ENCODE measurements around the gene MKI67.
A peak's percentile ranks its signal among the peaks of the same experiment; 100 is the strongest.
"Not testable (repeated sequence)": the region's sequence is repeated elsewhere in the genome, so short reads cannot be mapped to it uniquely, and the experiment has no call there.

Gene MKI67

GRCh38 chr10:128113026-128113425 lies 13.2 kb downstream of the MKI67 start:
- no peak for DNase-seq (ENCODE audit: insufficient read length, low spot score)

GRCh38 chr10:128111696-128112095 lies 14.5 kb downstream of the MKI67 start:
- DNase-seq (ENCODE audit: insufficient read length, low spot score) (no peak), FAIRE-seq (no peak)

More at GRCh38 chr10:128113026-128113425, 13.2 kb downstream of the MKI67 start:
- FAIRE-seq = no peak

GRCh38 chr10:128110339-128110738 lies 15.9 kb downstream of the MKI67 start:
- no peak for DNase-seq (ENCODE audit: insufficient read length, low spot score)

GRCh38 chr10:128109707-128110106 lies 16.5 kb downstream of the MKI67 start:
- no peak for DNase-seq (ENCODE audit: insufficient read length, low spot score)

More at GRCh38 chr10:128110339-128110738, 15.9 kb downstream of the MKI67 start:
- no peak for FAIRE-seq

GRCh38 chr10:128105383-128105782 lies 20.8 kb downstream of the MKI67 start:
- FAIRE-seq = no peak
- DNase-seq (ENCODE audit: insufficient read length, low spot score) = no peak

More at GRCh38 chr10:128109707-128110106, 16.5 kb downstream of the MKI67 start:
- FAIRE-seq = no peak

GRCh38 chr10:128103229-128103714 lies 23.0 kb downstream of the MKI67 start:
- FAIRE-seq (no peak), DNase-seq (ENCODE audit: insufficient read length, low spot score) (no peak)

- DNase-seq (ENCODE audit: insufficient read length, low spot score) (no peak), FAIRE-seq (no peak)
Measured at GRCh38 chr10:128102480-128103228, 23.6 kb downstream of the MKI67 start.

GRCh38 chr10:128101901-128102300 lies 24.3 kb downstream of the MKI67 start:
- DNase-seq (ENCODE audit: insufficient read length, low spot score) (no peak), FAIRE-seq (no peak)

- DNase-seq (ENCODE audit: insufficient read length, low spot score) = no peak
- FAIRE-seq = no peak
Measured at GRCh38 chr10:128099901-128100300, 26.3 kb downstream of the MKI67 start.

GRCh38 chr10:128098631-128099030 lies 27.6 kb downstream of the MKI67 start:
- FAIRE-seq = no peak

GRCh38 chr10:128097783-128098182 lies 28.4 kb downstream of the MKI67 start:
- no peak for DNase-seq (ENCODE audit: insufficient read length, low spot score)

More at GRCh38 chr10:128098631-128099030, 27.6 kb downstream of the MKI67 start:
- DNase-seq (ENCODE audit: insufficient read length, low spot score) = no peak

GRCh38 chr10:128096486-128097199 lies 29.6 kb downstream of the MKI67 start:
- peak; percentile 21 for FAIRE-seq
- DNase-seq (ENCODE audit: insufficient read length, low spot score) = no peak

More at GRCh38 chr10:128097783-128098182, 28.4 kb downstream of the MKI67 start:
- FAIRE-seq = no peak

- DNase-seq (ENCODE audit: insufficient read length, low spot score) (no peak), FAIRE-seq (no peak)
Measured at GRCh38 chr10:128095753-128096469, 30.3 kb downstream of the MKI67 start.

GRCh38 chr10:128095027-128095752 lies 31.0 kb downstream of the MKI67 start:
- FAIRE-seq (no peak), DNase-seq (ENCODE audit: insufficient read length, low spot score) (no peak)

GRCh38 chr10:128094596-128094995 lies 31.6 kb downstream of the MKI67 start:
- not testable (repeated sequence) for FAIRE-seq; DNase-seq (ENCODE audit: insufficient read length, low spot score)

GRCh38 chr10:128092454-128092853 lies 33.8 kb downstream of the MKI67 start:
- DNase-seq (ENCODE audit: insufficient read length, low spot score) = no peak
- FAIRE-seq = no peak

GRCh38 chr10:128091636-128092210 lies 34.5 kb downstream of the MKI67 start:
- FAIRE-seq (no peak), DNase-seq (ENCODE audit: insufficient read length, low spot score) (no peak)

GRCh38 chr10:128087884-128088709 lies 38.1 kb downstream of the MKI67 start:
- no peak for FAIRE-seq

More at GRCh38 chr10:128087884-128088709, 38.1 kb downstream of the MKI67 start:
- no peak for DNase-seq (ENCODE audit: insufficient read length, low spot score)

All from GM19239 (cell line).